G401 (cell line): ENCODE results near the gene CPHXL. TPM values are rescaled to one million over a fixed set of nuclear protein-coding genes. Genes with fewer than 3 reads are reported as not detected.

Experiments
- DNase-seq: peaks from one replicate; pipeline ENCODE4 v3.0.0-alpha.2; 2015; ENCODE audit warnings: low spot score
- in situ Hi-C: cut with HindIII; loops from 2 replicates; pipeline ENCODE4 v1.10.0; 2016; ENCODE audit warnings: low sequenced_read_pairs, mixed read lengths
- total RNA-seq: library from RNA; depleted of rRNA; stranded (reverse); fragments of >200 nt; shearing (Covaris generic); gene quantifications from 2 replicates; pipeline ENCODE4 v1.2.3, GENCODE V29; 2014; rRNA removed

CPHXL gene
- total RNA-seq = not detected in 2 replicates

- in situ Hi-C loops = no loop called here
- no peak for DNase-seq
Measured at GRCh38 chr16:75726390-75726789, at the start of gene CPHXL. Gene CPHXL (minus strand): TSS chr16:75726490. CDS start chr16:75726442, 48 bp downstream.

GRCh38 chr16:75774197-75774596 is 47.9 kb upstream of the CPHXL start:
- DNase-seq = no peak
- in situ Hi-C loops = no loop called here

- in situ Hi-C loops = no loop called here
- DNase-seq = no peak
Measured at GRCh38 chr16:75770051-75770450, 43.8 kb upstream of the CPHXL start.

GRCh38 chr16:75764154-75764768 is 38.0 kb upstream of the CPHXL start:
- peak; percentile 93 for DNase-seq
- in situ Hi-C loops = no loop called here

GRCh38 chr16:75763204-75763603 is 36.9 kb upstream of the CPHXL start:
- peak; percentile 28 for DNase-seq
- in situ Hi-C loops = no loop called here

- no peak for DNase-seq
- in situ Hi-C loops = no loop called here
Measured at GRCh38 chr16:75762746-75763145, 36.5 kb upstream of the CPHXL start.

- in situ Hi-C loops = no loop called here
- DNase-seq = no peak
Measured at GRCh38 chr16:75761108-75761507, 34.8 kb upstream of the CPHXL start.

- in situ Hi-C loops = no loop called here
- DNase-seq = no peak
Measured at GRCh38 chr16:75760018-75760519, 33.8 kb upstream of the CPHXL start.

- in situ Hi-C loops = no loop called here
- DNase-seq = no peak
Measured at GRCh38 chr16:75758215-75758614, 31.9 kb upstream of the CPHXL start.

GRCh38 chr16:75754141-75754540 is 27.9 kb upstream of the CPHXL start:
- DNase-seq = no peak
- in situ Hi-C loops = no loop called here

- in situ Hi-C loops = no loop called here
- no peak for DNase-seq
Measured at GRCh38 chr16:75750528-75750927, 24.2 kb upstream of the CPHXL start.

GRCh38 chr16:75746359-75746758 is 20.1 kb upstream of the CPHXL start:
- in situ Hi-C loops = no loop called here
- no peak for DNase-seq

GRCh38 chr16:75745823-75746222 is 19.5 kb upstream of the CPHXL start:
- in situ Hi-C loops = no loop called here

GRCh38 chr16:75745242-75745641 is 19.0 kb upstream of the CPHXL start:
- no peak for DNase-seq
- in situ Hi-C loops = no loop called here

More at GRCh38 chr16:75745823-75746222, 19.5 kb upstream of the CPHXL start:
- no peak for DNase-seq

GRCh38 chr16:75742424-75743047 is 16.2 kb upstream of the CPHXL start:
- DNase-seq = no peak
- in situ Hi-C loops = no loop called here

- DNase-seq = peak; percentile 87
- in situ Hi-C loops = no loop called here
Measured at GRCh38 chr16:75733305-75734211, 7.3 kb upstream of the CPHXL start.

GRCh38 chr16:75732871-75733270 is 6.6 kb upstream of the CPHXL start:
- no peak for DNase-seq
- in situ Hi-C loops = no loop called here

GRCh38 chr16:75727221-75727620 is 931 bp upstream of the CPHXL start:
- in situ Hi-C loops = no loop called here

GRCh38 chr16:75718452-75718851 is 7.8 kb downstream of the CPHXL start:
- no peak for DNase-seq
- in situ Hi-C loops = no loop called here

More at GRCh38 chr16:75727221-75727620, 931 bp upstream of the CPHXL start:
- no peak for DNase-seq

GRCh38 chr16:75714661-75715060 is 11.6 kb downstream of the CPHXL start:
- no peak for DNase-seq

More at GRCh38 chr16:75714661-75715060, 11.6 kb downstream of the CPHXL start:
- in situ Hi-C loops = no loop called here
